Measurements from ENCODE around the gene ADM2.

ADM2 gene

GRCh38 chr22:50502628-50503474, 21.5 kb downstream of the ADM2 start:
- DNase-seq (ENCODE audit: low read depth, low spot score), result no peak
- Histone ChIP-seq H3K27me3 (ENCODE audit: control insufficient read depth, insufficient read depth, low read length) (no peaks in the 10 kb centered on the region), H3K36me3 (ENCODE audit: control insufficient read depth, insufficient read depth, low read length) (peaks cover 6% of the 10 kb centered on the region; the same call in 1 of the 2 replicates), H3K4me3 (ENCODE audit: low read length) (no peak overlapping the region), H3K4me1 (ENCODE audit: control insufficient read depth, insufficient read depth, low read length) (peaks cover 2% of the 10 kb centered on the region), H3K27ac (ENCODE audit: low read length) (no peak overlapping the region), H3K9me3 (ENCODE audit: control insufficient read depth, insufficient read depth, low read length) (no peaks in the 10 kb centered on the region)
- no CpG with 5 or more reads among the region's 24 CpGs for WGBS (ENCODE audit: insufficient coverage, insufficient read length)

DNA sequence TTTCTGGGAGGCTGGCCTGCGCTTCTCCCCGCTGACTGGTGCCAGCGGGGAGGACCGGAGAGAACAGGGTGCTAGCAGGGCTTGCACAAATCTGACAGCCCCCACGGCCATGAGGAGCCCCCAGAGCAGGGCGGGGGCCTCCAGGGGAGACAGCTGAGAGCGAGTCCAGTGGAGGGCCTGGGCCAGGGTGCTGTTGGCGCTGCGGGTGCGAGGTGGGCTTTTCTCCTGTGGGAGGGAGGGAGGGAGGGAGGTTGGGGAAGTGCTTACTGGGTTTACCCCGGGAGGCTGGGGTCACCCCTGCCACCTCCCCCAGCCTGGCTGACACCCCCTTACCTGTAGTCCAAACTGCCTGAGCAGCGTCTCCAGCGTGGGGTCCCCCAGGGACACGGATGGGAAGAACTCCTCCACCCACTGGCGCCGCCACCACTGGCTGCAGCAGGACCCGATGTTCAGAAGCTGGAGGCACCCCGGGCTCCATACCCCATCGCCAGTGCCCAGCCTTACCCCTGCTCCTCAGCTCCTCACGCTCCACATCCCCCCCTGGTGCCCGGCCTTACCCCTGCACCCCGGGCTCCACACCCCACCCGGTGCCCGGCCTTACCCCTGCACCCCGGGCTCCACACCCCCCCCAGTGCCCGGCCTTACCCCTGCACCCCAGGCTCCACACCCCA, 22.3 kb downstream of the ADM2 start:
- peaks cover 2% of the 10 kb centered on the region for H3K4me1 ChIP-seq (ENCODE audit: control insufficient read depth, insufficient read depth, low read length)
- no peak overlapping the region for H3K27ac ChIP-seq (ENCODE audit: low read length)
- H3K4me3 ChIP-seq (ENCODE audit: low read length), result no peak overlapping the region
- DNase-seq (ENCODE audit: low read depth, low spot score), result no peak
- H3K36me3 ChIP-seq (ENCODE audit: control insufficient read depth, insufficient read depth, low read length), result peaks cover 6% of the 10 kb centered on the region; the same call in 1 of the 2 replicates
- H3K9me3 ChIP-seq (ENCODE audit: control insufficient read depth, insufficient read depth, low read length), result no peaks in the 10 kb centered on the region
- no CpG with 5 or more reads among the region's 26 CpGs for WGBS (ENCODE audit: insufficient coverage, insufficient read length)
- no peaks in the 10 kb centered on the region for H3K27me3 ChIP-seq (ENCODE audit: control insufficient read depth, insufficient read depth, low read length)

DNA sequence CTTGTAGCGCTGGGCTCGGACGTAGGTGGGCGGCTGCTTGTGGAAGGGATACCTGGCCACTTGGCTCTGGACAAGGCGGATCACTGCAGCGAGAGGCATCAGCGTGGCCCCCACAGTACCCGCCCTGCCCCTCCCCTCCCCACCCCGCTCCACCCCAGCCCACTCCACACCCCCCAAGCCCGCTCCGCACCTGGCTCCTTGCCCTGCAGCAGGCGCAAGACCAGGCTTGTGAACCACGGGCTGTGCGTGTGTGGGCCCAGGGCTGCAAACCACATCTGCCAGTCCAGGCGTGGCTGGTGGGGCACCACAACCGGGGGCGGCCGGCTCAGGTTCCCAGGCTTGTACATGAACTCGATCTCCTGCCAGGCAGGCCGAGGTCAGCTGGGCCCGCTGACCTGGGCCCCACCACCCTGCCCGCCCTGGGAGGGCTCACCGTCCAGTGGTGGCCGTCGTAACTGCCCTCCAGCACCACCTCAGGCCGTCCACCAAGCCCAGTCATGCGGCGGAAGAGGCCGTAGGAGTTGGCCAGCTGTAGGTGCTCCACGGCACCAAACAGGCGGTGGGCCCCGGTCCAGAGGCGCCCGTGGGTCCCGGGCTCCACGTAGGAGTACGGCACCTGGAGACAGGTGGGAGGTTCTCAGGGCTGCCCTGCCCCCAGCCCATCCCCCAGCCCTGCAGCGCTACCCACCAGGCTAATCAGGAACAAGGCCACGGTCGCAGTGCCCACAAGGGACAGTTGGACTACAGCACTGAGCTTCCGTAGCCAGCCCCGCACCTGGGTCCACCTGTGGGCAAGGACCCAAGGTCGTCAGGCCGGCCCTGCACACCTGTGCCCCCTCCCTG, 23.2 kb downstream of the ADM2 start:
- H3K9me3 ChIP-seq (ENCODE audit: control insufficient read depth, insufficient read depth, low read length), result no peaks in the 10 kb centered on the region
- peaks cover 4% of the 10 kb centered on the region for H3K4me1 ChIP-seq (ENCODE audit: control insufficient read depth, insufficient read depth, low read length)
- H3K36me3 ChIP-seq (ENCODE audit: control insufficient read depth, insufficient read depth, low read length), result peaks cover 6% of the 10 kb centered on the region; the same call in 1 of the 2 replicates
- no CpG with 5 or more reads among the region's 44 CpGs for WGBS (ENCODE audit: insufficient coverage, insufficient read length)
- no peak for DNase-seq (ENCODE audit: low read depth, low spot score)
- H3K27ac ChIP-seq (ENCODE audit: low read length), result no peak overlapping the region
- H3K4me3 ChIP-seq (ENCODE audit: low read length), result no peak overlapping the region
- no peaks in the 10 kb centered on the region for H3K27me3 ChIP-seq (ENCODE audit: control insufficient read depth, insufficient read depth, low read length)

DNA sequence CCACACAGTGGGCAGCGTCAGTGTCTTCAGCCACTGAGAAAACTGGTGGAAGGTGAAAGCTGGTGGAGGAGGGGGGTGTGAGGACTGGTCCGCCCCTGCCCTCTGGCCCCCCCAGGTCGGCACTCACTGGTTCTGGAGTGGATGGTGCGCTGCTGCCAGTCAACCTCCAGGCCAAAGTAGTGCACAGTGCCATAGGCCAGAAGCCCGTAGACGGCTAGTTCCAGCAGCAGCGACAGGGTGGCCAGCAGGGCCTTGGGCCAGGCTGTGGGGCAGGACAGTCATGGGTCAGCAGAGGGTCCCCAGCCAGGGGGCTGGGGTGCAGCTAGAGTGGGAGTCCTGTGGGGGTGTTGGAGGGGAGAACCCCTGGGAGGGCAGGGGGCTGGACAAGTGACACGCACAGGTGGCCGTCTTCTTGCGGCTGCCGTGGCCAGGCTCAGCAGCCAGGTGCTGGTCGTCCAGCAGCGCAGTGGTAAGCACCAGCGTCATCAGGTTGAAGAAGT, 24.0 kb downstream of the ADM2 start:
- H3K27ac ChIP-seq (ENCODE audit: low read length), result no peak overlapping the region

GRCh38 chr22:50505776-50506610, 24.6 kb downstream of the ADM2 start:
- WGBS (ENCODE audit: insufficient coverage, insufficient read length), result no CpG with 5 or more reads among the region's 41 CpGs
- H3K27ac ChIP-seq (ENCODE audit: low read length), result no peak overlapping the region
- peaks cover 4% of the 10 kb centered on the region for H3K4me1 ChIP-seq (ENCODE audit: control insufficient read depth, insufficient read depth, low read length)
- H3K27me3 ChIP-seq (ENCODE audit: control insufficient read depth, insufficient read depth, low read length), result no peaks in the 10 kb centered on the region
- DNase-seq (ENCODE audit: low read depth, low spot score), result no peak
- peaks cover 6% of the 10 kb centered on the region; the same call in 1 of the 2 replicates for H3K36me3 ChIP-seq (ENCODE audit: control insufficient read depth, insufficient read depth, low read length)
- no peaks in the 10 kb centered on the region for H3K9me3 ChIP-seq (ENCODE audit: control insufficient read depth, insufficient read depth, low read length)
- H3K4me3 ChIP-seq (ENCODE audit: low read length), result no peak overlapping the region

More for the DNA sequence above, 24.0 kb downstream of the ADM2 start:
- Histone ChIP-seq H3K27me3 (ENCODE audit: control insufficient read depth, insufficient read depth, low read length) (no peaks in the 10 kb centered on the region), H3K36me3 (ENCODE audit: control insufficient read depth, insufficient read depth, low read length) (peaks cover 6% of the 10 kb centered on the region; the same call in 1 of the 2 replicates), H3K4me3 (ENCODE audit: low read length) (no peak overlapping the region), H3K4me1 (ENCODE audit: control insufficient read depth, insufficient read depth, low read length) (peaks cover 4% of the 10 kb centered on the region), H3K9me3 (ENCODE audit: control insufficient read depth, insufficient read depth, low read length) (no peaks in the 10 kb centered on the region)
- DNase-seq (ENCODE audit: low read depth, low spot score), result no peak
- no CpG with 5 or more reads among the region's 14 CpGs for WGBS (ENCODE audit: insufficient coverage, insufficient read length)

- Histone ChIP-seq H3K9me3 (ENCODE audit: control insufficient read depth, insufficient read depth, low read length) (no peaks in the 10 kb centered on the region), H3K27me3 (ENCODE audit: control insufficient read depth, insufficient read depth, low read length) (no peaks in the 10 kb centered on the region), H3K4me1 (ENCODE audit: control insufficient read depth, insufficient read depth, low read length) (peaks cover 4% of the 10 kb centered on the region), H3K4me3 (ENCODE audit: low read length) (peak overlapping the region; percentile 90), H3K36me3 (ENCODE audit: control insufficient read depth, insufficient read depth, low read length) (peaks cover 6% of the 10 kb centered on the region; the same call in 1 of the 2 replicates), H3K27ac (ENCODE audit: low read length) (no peak overlapping the region)
- no peak for DNase-seq (ENCODE audit: low read depth, low spot score)
- no CpG with 5 or more reads among the region's 21 CpGs for WGBS (ENCODE audit: insufficient coverage, insufficient read length)
Measured at GRCh38 chr22:50506611-50507420, 25.5 kb downstream of the ADM2 start.

GRCh38 chr22:50507421-50507990, 26.2 kb downstream of the ADM2 start, which contains the start of gene LMF2:
Gene LMF2 (minus strand): TSS chr22:50507702. CDS start chr22:50507675, 27 bp downstream.
- Histone ChIP-seq H3K36me3 (ENCODE audit: control insufficient read depth, insufficient read depth, low read length) (peaks cover 6% of the 10 kb centered on the region; the same call in 1 of the 2 replicates), H3K4me3 (ENCODE audit: low read length) (peak within 1 kb of the TSS; percentile 95), H3K9me3 (ENCODE audit: control insufficient read depth, insufficient read depth, low read length) (no peaks in the 10 kb centered on the region), H3K27me3 (ENCODE audit: control insufficient read depth, insufficient read depth, low read length) (no peaks in the 10 kb centered on the region), H3K27ac (ENCODE audit: low read length) (no peak within 1 kb of the TSS), H3K4me1 (ENCODE audit: control insufficient read depth, insufficient read depth, low read length) (peaks cover 4% of the 10 kb centered on the region)
- no CpG with 5 or more reads among the region's 62 CpGs for WGBS (ENCODE audit: insufficient coverage, insufficient read length)
- DNase-seq (ENCODE audit: low read depth, low spot score), result no peak

DNA sequence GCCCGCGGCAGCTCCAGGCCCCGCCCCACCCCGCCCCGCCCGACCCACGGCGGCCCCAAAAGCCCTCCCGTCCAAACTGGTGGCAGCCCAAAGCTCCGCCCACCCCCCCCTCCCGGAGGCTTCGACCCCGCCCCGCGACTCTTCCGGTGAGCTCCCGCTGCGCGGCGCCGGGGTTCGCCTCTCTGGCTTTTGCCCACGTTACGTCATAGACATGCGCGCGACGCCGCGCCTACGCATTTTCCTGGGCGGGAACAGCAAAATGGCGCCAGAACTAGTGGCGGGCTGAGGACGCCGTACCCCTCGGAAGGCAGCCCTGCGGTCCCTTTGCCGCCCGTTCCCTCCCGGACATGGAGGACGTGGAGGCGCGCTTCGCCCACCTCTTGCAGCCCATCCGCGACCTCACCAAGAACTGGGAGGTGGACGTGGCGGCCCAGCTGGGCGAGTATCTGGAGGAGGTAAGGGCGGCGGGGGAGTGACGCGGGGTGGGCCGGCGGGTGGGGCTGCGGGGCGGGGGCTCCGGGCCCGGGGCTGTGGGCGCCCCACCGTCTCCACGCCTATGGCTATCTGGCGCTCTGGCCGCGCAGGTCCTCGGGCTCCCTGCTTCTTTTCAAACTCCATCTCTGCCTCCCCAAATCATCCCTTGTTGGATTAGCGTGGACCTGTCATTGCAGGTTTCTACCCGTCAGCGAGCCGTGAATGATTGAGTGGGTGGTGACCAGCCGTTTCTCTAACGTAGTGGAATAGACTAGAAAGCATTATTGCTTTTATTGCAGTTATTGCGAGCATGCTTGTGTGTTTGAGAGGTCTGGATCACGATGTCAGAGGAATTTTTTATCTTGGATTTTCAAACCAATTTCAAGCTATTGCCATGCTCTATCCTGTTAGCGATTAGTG, 26.9 kb downstream of the ADM2 start, which contains the start of gene NCAPH2:
TSS of gene NCAPH2 (plus strand) at position 234 of the 894 bp plus-strand sequence. CDS start at position 348, 114 bp downstream.
- WGBS (ENCODE audit: insufficient coverage, insufficient read length), result no CpG with 5 or more reads among the region's 76 CpGs
- Histone ChIP-seq H3K4me3 (ENCODE audit: low read length) (peak within 1 kb of the TSS; percentile 95), H3K9me3 (ENCODE audit: control insufficient read depth, insufficient read depth, low read length) (no peaks in the 10 kb centered on the region), H3K36me3 (ENCODE audit: control insufficient read depth, insufficient read depth, low read length) (peaks cover 6% of the 10 kb centered on the region; the same call in 1 of the 2 replicates), H3K4me1 (ENCODE audit: control insufficient read depth, insufficient read depth, low read length) (peaks cover 4% of the 10 kb centered on the region), H3K27ac (ENCODE audit: low read length) (no peak within 1 kb of the TSS), H3K27me3 (ENCODE audit: control insufficient read depth, insufficient read depth, low read length) (no peaks in the 10 kb centered on the region)
- DNase-seq (ENCODE audit: low read depth, low spot score), result peak; percentile 93

All from iPS DF 6.9 (cell line).